Activated CD4-positive, alpha-beta memory T cell treated with anti-CD3 and anti-CD28 coated beads, Interleukin-2, amount 10 ng/mL, durations not matched to agents 7 days and 5 days (primary cell): ENCODE measurements around the gene SLC2A4RG. TPM values are rescaled to one million over a fixed set of nuclear protein-coding genes. Genes with fewer than 3 reads are reported as not detected.
A peak's percentile ranks its signal among the peaks of the same experiment; 100 is the strongest.

Experiments
- CTCF ChIA-PET: fragments of 350-600 bp; sonication (Branson Sonifier 250); formaldehyde crosslinking; loops from one replicate; lab custom pipeline; 2021; ENCODE audit warnings: antibody characterized with exemption, inconsistent platforms; lab: Charles Lee
- POLR2A ChIA-PET: fragments of 350-600 bp; sonication (Branson Sonifier 250); formaldehyde crosslinking; loops from one replicate; lab custom pipeline; 2021; ENCODE audit warnings: antibody characterized with exemption; lab: Charles Lee
- DNase-seq: peaks from one replicate; pipeline ENCODE4 v3.0.0-alpha.2; 2020
- H3K27ac Mint-ChIP-seq: one replicate; pipeline ENCODE4 v1.8.0; 2021; ENCODE audit warnings: mild to moderate bottlenecking, mixed read lengths
- H3K27me3 Mint-ChIP-seq: one replicate; pipeline ENCODE4 v1.8.0; 2021; ENCODE audit warnings: mixed read lengths
- H3K36me3 Mint-ChIP-seq: one replicate; pipeline ENCODE4 v1.8.0; 2021; ENCODE audit warnings: low read depth, mixed read lengths
- H3K4me1 Mint-ChIP-seq: one replicate; pipeline ENCODE4 v1.8.0; 2021; ENCODE audit warnings: mixed read lengths
- H3K4me3 Mint-ChIP-seq: one replicate; pipeline ENCODE4 v1.8.0; 2021; ENCODE audit warnings: mild to moderate bottlenecking, mixed read lengths
- H3K9me3 Mint-ChIP-seq: one replicate; pipeline ENCODE4 v1.8.0; 2021; ENCODE audit warnings: mixed read lengths
- total RNA-seq, 2 experiments: library from RNA; stranded (reverse); gene quantifications; one replicate each; pipeline ENCODE4 v1.2.3, GENCODE V29; 2021

The SLC2A4RG gene
- 10 to 100 TPM; 88.3 to 90.4 TPM for total RNA-seq

DNA sequence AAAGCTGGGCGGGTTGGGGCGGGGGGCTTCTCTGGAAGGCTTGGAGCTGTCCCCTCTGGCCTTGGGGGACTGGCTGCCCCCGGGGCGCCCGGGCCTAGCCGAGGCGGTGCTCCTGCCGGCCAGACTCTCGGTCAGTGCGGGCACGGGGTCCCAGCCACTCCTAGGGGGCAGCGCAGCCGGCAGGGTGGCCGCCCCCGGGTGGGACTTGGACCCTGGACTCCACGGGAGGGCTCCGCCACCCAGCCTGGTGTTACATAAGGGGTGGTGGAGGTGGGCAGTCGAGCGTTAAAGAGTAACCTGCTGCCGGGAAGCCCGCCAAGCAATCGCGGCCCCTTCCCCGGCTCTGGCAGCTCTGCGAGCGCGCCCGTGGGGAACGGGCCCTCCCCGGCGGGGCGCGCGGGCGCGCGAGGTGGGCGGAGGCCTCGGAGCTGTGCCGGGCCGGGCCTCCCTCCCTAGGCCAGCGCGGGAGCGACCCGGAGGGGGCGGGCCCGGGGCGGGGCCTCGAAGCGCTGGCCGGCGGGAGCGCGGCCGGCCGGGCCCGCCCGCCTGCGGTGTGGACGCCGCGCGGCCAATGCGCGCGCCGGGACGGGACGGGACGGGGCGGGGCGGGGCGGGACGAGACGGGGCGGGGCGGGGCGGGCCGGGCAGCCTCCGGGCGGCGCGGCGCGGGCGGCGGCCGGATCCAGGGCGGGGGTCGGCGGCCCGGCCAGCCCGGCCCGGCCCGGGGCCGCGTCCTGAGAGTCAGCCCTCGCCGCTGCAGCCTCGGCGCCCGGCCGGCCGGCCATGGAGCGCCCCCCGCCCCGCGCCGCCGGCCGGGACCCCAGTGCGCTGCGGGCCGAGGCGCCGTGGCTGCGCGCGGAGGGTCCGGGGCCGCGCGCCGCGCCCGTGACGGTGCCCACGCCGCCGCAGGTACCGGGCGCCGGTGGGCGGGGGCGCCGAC, at the start of gene SLC2A4RG:
Gene SLC2A4RG, plus strand, starts transcription at position 647 of the 940 bp plus-strand sequence. Its CDS starts 137 bp downstream, at position 784.
- POLR2A ChIA-PET: interaction anchor here (0.7 to 7.3 kb wide), 9 partner anchors 11 to 218 kb away, joined by 3 to 120 read pairs (median 6); partner anchors contain the start of genes ARFRP1, PTK6, TNFRSF6B and TPD52L2
- peak within 1 kb of the TSS; percentile 62 for H3K4me3 Mint-ChIP-seq
- peak within 1 kb of the TSS; percentile 16 for H3K27ac Mint-ChIP-seq
- peaks cover 24% of the 10 kb centered on the region for H3K36me3 Mint-ChIP-seq
- H3K27me3 Mint-ChIP-seq: no peaks in the 10 kb centered on the region
- DNase-seq: peak; percentile 76
- H3K9me3 Mint-ChIP-seq: no peaks in the 10 kb centered on the region
- CTCF ChIA-PET: interaction anchor here (1.2 to 1.6 kb wide), 3 partner anchors 12 to 202 kb away, joined by 4 to 7 read pairs (median 5); partner anchors contain the start of genes ARFRP1 and ZGPAT
- peaks cover 18% of the 10 kb centered on the region for H3K4me1 Mint-ChIP-seq

- CTCF ChIA-PET: interaction anchor here (0.6 kb wide), 1 partner anchor 13 kb away, joined by 3 read pairs; no protein-coding TSS in a partner anchor
- H3K36me3 Mint-ChIP-seq: peaks cover 11% of the 10 kb centered on the region
- no peak for DNase-seq
- H3K4me1 Mint-ChIP-seq: peaks cover 6% of the 10 kb centered on the region
- no peak overlapping the region for H3K4me3 Mint-ChIP-seq
- no peaks in the 10 kb centered on the region for H3K27me3 Mint-ChIP-seq
- H3K27ac Mint-ChIP-seq: no peak overlapping the region
- POLR2A ChIA-PET: no interaction called here
- no peaks in the 10 kb centered on the region for H3K9me3 Mint-ChIP-seq
These were observed 49.3 kb upstream of the SLC2A4RG start for GRCh38 chr20:63690003-63690897.

GRCh38 chr20:63690898-63691710, 48.5 kb upstream of the SLC2A4RG start:
- Mint-ChIP-seq H3K4me1 (peaks cover 6% of the 10 kb centered on the region), H3K9me3 (no peaks in the 10 kb centered on the region), H3K36me3 (peaks cover 11% of the 10 kb centered on the region), H3K4me3 (no peak overlapping the region), H3K27me3 (no peaks in the 10 kb centered on the region), H3K27ac (no peak overlapping the region)
- ChIA-PET POLR2A (no interaction called here), CTCF (no interaction called here)
- DNase-seq: no peak

GRCh38 chr20:63691711-63692435, 47.7 kb upstream of the SLC2A4RG start:
- H3K27ac Mint-ChIP-seq: no peak overlapping the region
- peaks cover 3% of the 10 kb centered on the region for H3K4me1 Mint-ChIP-seq
- ChIA-PET POLR2A (no interaction called here), CTCF (no interaction called here)
- H3K27me3 Mint-ChIP-seq: no peaks in the 10 kb centered on the region
- peaks cover 11% of the 10 kb centered on the region for H3K36me3 Mint-ChIP-seq
- DNase-seq: no peak
- H3K4me3 Mint-ChIP-seq: no peak overlapping the region
- no peaks in the 10 kb centered on the region for H3K9me3 Mint-ChIP-seq

DNA sequence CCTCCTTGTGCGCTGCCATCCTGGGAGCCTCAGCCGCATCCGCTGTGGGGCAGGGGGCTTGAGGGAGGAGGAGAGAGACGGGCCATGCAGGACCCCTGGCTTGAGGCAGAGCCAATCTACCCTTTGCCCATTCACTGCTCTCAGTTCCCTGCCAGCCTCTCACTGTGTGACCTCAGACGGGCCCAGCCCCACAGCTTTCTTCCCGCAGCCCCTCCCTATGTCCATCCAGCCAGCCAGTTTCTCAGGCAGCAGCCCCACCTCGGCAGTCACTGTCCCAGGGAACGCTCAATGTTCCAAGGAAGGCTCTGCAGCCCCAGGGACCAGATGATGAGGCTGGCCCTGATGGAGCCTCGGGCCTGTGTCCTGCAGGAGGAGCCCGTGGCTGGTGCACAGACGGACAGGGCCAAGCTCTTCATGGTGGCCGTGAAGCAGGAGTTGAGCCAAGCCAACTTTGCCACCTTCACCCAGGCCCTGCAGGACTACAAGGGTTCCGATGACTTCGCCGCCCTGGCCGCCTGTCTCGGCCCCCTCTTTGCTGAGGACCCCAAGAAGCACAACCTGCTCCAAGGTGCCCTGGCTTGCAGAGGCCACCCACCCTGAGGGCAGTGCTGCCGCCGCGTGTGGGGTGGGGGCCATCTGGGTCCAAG, 47.0 kb upstream of the SLC2A4RG start:
- Mint-ChIP-seq H3K27me3 (no peaks in the 10 kb centered on the region), H3K4me1 (peaks cover 4% of the 10 kb centered on the region), H3K9me3 (no peaks in the 10 kb centered on the region), H3K4me3 (no peak overlapping the region), H3K36me3 (peaks cover 11% of the 10 kb centered on the region), H3K27ac (peak overlapping the region; percentile 42)
- DNase-seq: no peak
- ChIA-PET CTCF (no interaction called here), POLR2A (no interaction called here)

- ChIA-PET POLR2A (no interaction called here), CTCF (no interaction called here)
- DNase-seq: no peak
- Mint-ChIP-seq H3K27ac (no peak overlapping the region), H3K36me3 (peaks cover 11% of the 10 kb centered on the region), H3K4me1 (peaks cover 4% of the 10 kb centered on the region), H3K9me3 (no peaks in the 10 kb centered on the region), H3K4me3 (no peak overlapping the region), H3K27me3 (no peaks in the 10 kb centered on the region)
These were observed 46.4 kb upstream of the SLC2A4RG start for GRCh38 chr20:63693083-63693732.

GRCh38 chr20:63693733-63694583, 45.6 kb upstream of the SLC2A4RG start:
- ChIA-PET CTCF (no interaction called here), POLR2A (no interaction called here)
- DNase-seq: no peak
- Mint-ChIP-seq H3K27me3 (no peaks in the 10 kb centered on the region), H3K36me3 (peaks cover 11% of the 10 kb centered on the region), H3K4me1 (peaks cover 8% of the 10 kb centered on the region), H3K4me3 (peak overlapping the region; percentile 44), H3K9me3 (no peaks in the 10 kb centered on the region), H3K27ac (peak overlapping the region; percentile 65)

- H3K27me3 Mint-ChIP-seq: no peaks in the 10 kb centered on the region
- CTCF ChIA-PET: no interaction called here
- no peak overlapping the region for H3K27ac Mint-ChIP-seq
- no peaks in the 10 kb centered on the region for H3K9me3 Mint-ChIP-seq
- no peak for DNase-seq
- peaks cover 11% of the 10 kb centered on the region for H3K36me3 Mint-ChIP-seq
- POLR2A ChIA-PET: no interaction called here
- H3K4me1 Mint-ChIP-seq: peaks cover 14% of the 10 kb centered on the region
- H3K4me3 Mint-ChIP-seq: no peak overlapping the region
These were observed 44.8 kb upstream of the SLC2A4RG start for GRCh38 chr20:63694584-63695423.

GRCh38 chr20:63695424-63696305, 43.9 kb upstream of the SLC2A4RG start:
- POLR2A ChIA-PET: interaction anchor here (1.6 to 3.7 kb wide), 3 partner anchors 13 to 158 kb away, joined by 3 to 13 read pairs (median 9); partner anchors contain the start of genes ARFRP1, LIME1, PTK6 and ZGPAT
- Mint-ChIP-seq H3K27me3 (no peaks in the 10 kb centered on the region), H3K36me3 (peaks cover 11% of the 10 kb centered on the region), H3K9me3 (no peaks in the 10 kb centered on the region), H3K4me1 (peaks cover 19% of the 10 kb centered on the region), H3K27ac (no peak overlapping the region), H3K4me3 (no peak overlapping the region)
- CTCF ChIA-PET: interaction anchor here (1.4 kb wide), 1 partner anchor 12 kb away, joined by 3 read pairs; the partner anchor contains the start of genes ARFRP1 and ZGPAT
- no peak for DNase-seq
